ENCODE measurements around the gene MED12L.

- TF ChIP-seq CTCF (tag by site-specific recombination; IDR thresholded peaks at IDR 0.05) (no peak), ZNF610 (tag by site-specific recombination; IDR thresholded peaks at IDR 0.05; ENCODE audit: borderline replicate concordance) (no peak)
Observed at GRCh38 chr3:151230646-151231045, 145.2 kb downstream of the MED12L start.

Measured in HEK293 (cell line).